Type B pancreatic cell (in vitro differentiated cells): Measurements from ENCODE around the gene ADGRG6. TPM values are rescaled to one million over a fixed set of nuclear protein-coding genes. Genes with fewer than 3 reads are reported as not detected.
"Not testable (repeated sequence)": the region's sequence is repeated elsewhere in the genome, so short reads cannot be mapped to it uniquely, and the experiment has no call there.

Source experiments
- DNase-seq: peaks from one replicate; pipeline ENCODE4 v3.0.0; 2021; ENCODE audit warnings: mixed read lengths; ENCODE audit not compliant: unreplicated experiment; ENCODE audit errors: extremely low spot score
- H3K27ac Mint-ChIP-seq: 2 replicates; pipeline ENCODE4 v1.8.0; 2021; ENCODE audit warnings: mild to moderate bottlenecking, mixed read lengths
- H3K27me3 Mint-ChIP-seq: 2 replicates; pipeline ENCODE4 v1.8.0; 2021; ENCODE audit warnings: mixed read lengths
- H3K36me3 Mint-ChIP-seq: 2 replicates; pipeline ENCODE4 v1.8.0; 2021; ENCODE audit warnings: mixed read lengths
- H3K4me1 Mint-ChIP-seq: one replicate; pipeline ENCODE4 v1.8.0; 2021; ENCODE audit warnings: mixed read lengths; ENCODE audit not compliant: unreplicated experiment
- H3K4me3 Mint-ChIP-seq: 2 replicates; pipeline ENCODE4 v1.8.0; 2021; ENCODE audit warnings: mild to moderate bottlenecking, mixed read lengths
- H3K9me3 Mint-ChIP-seq: 2 replicates; pipeline ENCODE4 v1.8.0; 2021; ENCODE audit warnings: mixed read lengths
- CTCF ChIP-seq: fragments of 200-600 bp; sonication (generic); conservative IDR thresholded peaks from 2 replicates; pipeline ENCODE4 v1.5.0; 2021; ENCODE audit warnings: antibody characterized with exemption, mild to moderate bottlenecking
- total RNA-seq: library from RNA; stranded (reverse); gene quantifications from 2 replicates; pipeline ENCODE4 v1.2.1, GENCODE V29; 2021; ENCODE audit warnings: low replicate concordance

The ADGRG6 gene
- total RNA-seq, 1 donor from 2014 or later = 26.7 TPM

- Mint-ChIP-seq H3K4me1 (peaks cover 17% of the 10 kb centered on the region), H3K27me3 (no peaks in the 10 kb centered on the region), H3K9me3 (peaks cover 11% of the 10 kb centered on the region), H3K27ac (peak overlapping the region; percentile 42), H3K4me3 (peak overlapping the region; percentile 44), H3K36me3 (no peaks in the 10 kb centered on the region)
- TF ChIP-seq CTCF = no peak
- DNase-seq = no peak
These were observed 26.4 kb upstream of the ADGRG6 start for GRCh38 chr6:142275236-142276006.

GRCh38 chr6:142276256-142276655 lies 25.6 kb upstream of the ADGRG6 start:
- TF ChIP-seq CTCF = no peak
- no peak overlapping the region for H3K4me3 Mint-ChIP-seq
- H3K4me1 Mint-ChIP-seq = peaks cover 17% of the 10 kb centered on the region
- H3K27me3 Mint-ChIP-seq = no peaks in the 10 kb centered on the region
- no peaks in the 10 kb centered on the region for H3K36me3 Mint-ChIP-seq
- peaks cover 14% of the 10 kb centered on the region for H3K9me3 Mint-ChIP-seq
- no peak for DNase-seq
- no peak overlapping the region for H3K27ac Mint-ChIP-seq

- no peak for TF ChIP-seq CTCF
- Mint-ChIP-seq H3K27ac (peak overlapping the region; percentile 88), H3K4me1 (peaks cover 17% of the 10 kb centered on the region), H3K4me3 (peak overlapping the region; percentile 54), H3K27me3 (no peaks in the 10 kb centered on the region), H3K9me3 (peaks cover 20% of the 10 kb centered on the region), H3K36me3 (no peaks in the 10 kb centered on the region)
- DNase-seq = no peak
These were observed 22.2 kb upstream of the ADGRG6 start for GRCh38 chr6:142279350-142280180.

- DNase-seq = no peak
- no peak for TF ChIP-seq CTCF
- Mint-ChIP-seq H3K9me3 (peaks cover 20% of the 10 kb centered on the region), H3K36me3 (no peaks in the 10 kb centered on the region), H3K4me1 (peaks cover 17% of the 10 kb centered on the region), H3K27ac (peak overlapping the region; percentile 88), H3K4me3 (no peak overlapping the region), H3K27me3 (no peaks in the 10 kb centered on the region)
These were observed 21.5 kb upstream of the ADGRG6 start for GRCh38 chr6:142280265-142280664.

GRCh38 chr6:142280927-142281326 lies 20.9 kb upstream of the ADGRG6 start:
- Mint-ChIP-seq H3K4me3 (no peak overlapping the region), H3K27me3 (no peaks in the 10 kb centered on the region), H3K36me3 (no peaks in the 10 kb centered on the region), H3K9me3 (peaks cover 20% of the 10 kb centered on the region), H3K4me1 (peaks cover 11% of the 10 kb centered on the region), H3K27ac (no peak overlapping the region)
- no peak for TF ChIP-seq CTCF
- DNase-seq = no peak

GRCh38 chr6:142283138-142283537 lies 18.7 kb upstream of the ADGRG6 start:
- H3K4me3 Mint-ChIP-seq, H3K27ac Mint-ChIP-seq, DNase-seq, H3K36me3 Mint-ChIP-seq, H3K27me3 Mint-ChIP-seq: not testable (repeated sequence)
- Mint-ChIP-seq H3K9me3 (peaks cover 20% of the 10 kb centered on the region), H3K4me1 (peaks cover 11% of the 10 kb centered on the region)
